ENCODE data around the gene COX6A2. TPM values are rescaled to one million over a fixed set of nuclear protein-coding genes. Genes with fewer than 3 reads are reported as not detected.

Gene COX6A2
- total RNA-seq, 1 experiment from 2014 or later: not detected

- peak overlapping the region in 1 of 3 experiments; percentile 5; a peak in 2 of 7 replicates for H3K27ac Mint-ChIP-seq
- H3K56ac ChIP-seq (ENCODE audit: insufficient read length, low read depth, low read length): no peak overlapping the region
- peak; percentile 71 for TF ChIP-seq CTCF (conservative IDR thresholded peaks at IDR 0.05)
- peak; percentile 74 for DNase-seq
- H4K91ac ChIP-seq (ENCODE audit: insufficient read length, low read depth, low read length): no peak overlapping the region
- H3K4ac ChIP-seq (ENCODE audit: low read depth, low read length): no peak overlapping the region
- no peak overlapping the region for H2AK5ac ChIP-seq (ENCODE audit: insufficient read length, low read length)
- no peak overlapping the region for H2BK120ac ChIP-seq (ENCODE audit: low read depth, low read length, poor library complexity, severe bottlenecking)
- peaks cover 29 to 38% of the 10 kb centered on the region in 2 experiments for H3K4me1 Mint-ChIP-seq
- H3K27me3 ChIP-seq (ENCODE audit: insufficient read depth, low read length): no peaks in the 10 kb centered on the region
- H4K20me1 ChIP-seq (ENCODE audit: control insufficient read depth, insufficient read depth, insufficient read length): no peaks in the 10 kb centered on the region
- H3T11ph ChIP-seq (ENCODE audit: low read length): no peak overlapping the region
- H3K14ac ChIP-seq (ENCODE audit: insufficient read depth, low read length): no peak overlapping the region
- no peaks in the 10 kb centered on the region for H3K9me3 ChIP-seq (ENCODE audit: control insufficient read depth, low read depth, low read length)
- H3K36me3 Mint-ChIP-seq (ENCODE audit: insufficient read depth in 1 of 3, low read depth in 3 of 3): peaks cover 0 to 5% (median 0%) of the 10 kb centered on the region in 3 experiments; a peak in 4 of 7 replicates
- H3K4me2 ChIP-seq (ENCODE audit: insufficient read depth, insufficient read length, low read length): no peak overlapping the region
- H2BK15ac ChIP-seq (ENCODE audit: low read depth, low read length): no peak overlapping the region
- H2BK12ac ChIP-seq (ENCODE audit: insufficient read length, low read depth, low read length): no peak overlapping the region
- H4K8ac ChIP-seq (replicated peaks; ENCODE audit: insufficient read length, low read depth, low read length): no peak overlapping the region
- H2BK5ac ChIP-seq (ENCODE audit: insufficient read length, low read length): no peak overlapping the region
- H2BK20ac ChIP-seq (ENCODE audit: low read depth, low read length, poor library complexity, severe bottlenecking): no peak overlapping the region
- WGBS (ENCODE audit: extremely low coverage, insufficient read length, low lambda C conversion rate): no CpG with 5 or more reads among the region's 11 CpGs
- no peak overlapping the region for H3K23ac ChIP-seq (ENCODE audit: insufficient read length, low read depth, low read length)
- peaks cover 3% of the 10 kb centered on the region for H3K79me1 ChIP-seq (ENCODE audit: insufficient read depth, low read depth, low read length, poor library complexity, severe bottlenecking)
- H3K9me3 Mint-ChIP-seq: no peaks in the 10 kb centered on the region
- H3K79me2 ChIP-seq (ENCODE audit: insufficient read depth, low read length): no peaks in the 10 kb centered on the region; the same call in 1 of the 2 replicates
- peaks cover 9% of the 10 kb centered on the region; the same call in 1 of the 2 replicates for H3K4me1 ChIP-seq (ENCODE audit: insufficient read depth, low read length)
- H4K5ac ChIP-seq (ENCODE audit: insufficient read length, low read depth, low read length): no peak overlapping the region
- H3K18ac ChIP-seq (ENCODE audit: insufficient read length, low read depth, low read length): no peak overlapping the region
- H3K4me3 Mint-ChIP-seq: peak overlapping the region in 1 of 2 experiments; percentile 5; a peak in 1 of 5 replicates
- H2AFZ ChIP-seq (ENCODE audit: low read length): no peak overlapping the region
- no peak overlapping the region for H3K27ac ChIP-seq (ENCODE audit: insufficient read length, low read depth, low read length)
- peaks cover 3% of the 10 kb centered on the region for H3K27me3 Mint-ChIP-seq (ENCODE audit: low read depth)
- H3K9ac ChIP-seq (ENCODE audit: extremely low read depth, insufficient read length, low read length): no peak overlapping the region
- H3K23me2 ChIP-seq (ENCODE audit: insufficient read length, low read depth, low read length, poor library complexity, severe bottlenecking): no peaks in the 10 kb centered on the region
Measured at GRCh38 chr16:31451681-31452351, 23.7 kb upstream of the COX6A2 start.

All from H9 (cell line).